ACC112 (cell line): ENCODE results near the gene HSD17B7.

Experiments
- H2AFZ ChIP-seq: fragments of 200-600 bp; sonication (generic); one replicate; pipeline ENCODE4 v1.6.0; 2017; ENCODE audit warnings: antibody characterized with exemption, low read length; ENCODE audit not compliant: unreplicated experiment
- H3K27ac ChIP-seq: fragments of 200-600 bp; sonication (generic); 2 replicates; pipeline ENCODE4 v1.5.1; 2014; ENCODE audit warnings: low read depth, mild to moderate bottlenecking, antibody characterized with exemption, low read length, moderate library complexity
- H3K27me3 ChIP-seq: fragments of 200-600 bp; sonication (generic); 2 replicates; pipeline ENCODE4 v1.6.1; 2014; ENCODE audit warnings: mild to moderate bottlenecking, antibody characterized with exemption, low read length, moderate library complexity, mixed read lengths; ENCODE audit not compliant: insufficient read depth
- H3K36me3 ChIP-seq: fragments of 200-600 bp; sonication (generic); 2 replicates; pipeline ENCODE4 v1.6.1; 2016; ENCODE audit warnings: mild to moderate bottlenecking, antibody characterized with exemption, low read length, moderate library complexity, mixed read lengths; ENCODE audit not compliant: insufficient read depth
- H3K4me1 ChIP-seq: fragments of 200-600 bp; sonication (generic); one replicate; pipeline ENCODE4 v1.6.1; 2016; ENCODE audit warnings: low read length, mixed read lengths; ENCODE audit not compliant: insufficient read depth, unreplicated experiment, control insufficient read depth
- H3K4me3 ChIP-seq: fragments of 200-600 bp; sonication (generic); 2 replicates; pipeline ENCODE4 v1.5.1; 2014; ENCODE audit warnings: mild to moderate bottlenecking, low read depth, low read length
- H3K79me2 ChIP-seq: fragments of 200-600 bp; sonication (generic); one replicate; pipeline ENCODE4 v1.6.0; 2016; ENCODE audit warnings: low read length; ENCODE audit not compliant: control insufficient read depth, unreplicated experiment, insufficient read depth

HSD17B7 gene

GRCh38 chr1:162840250-162840839 lies 49.8 kb downstream of the HSD17B7 start:
- H3K27me3 ChIP-seq = no peaks in the 10 kb centered on the region
- no peak overlapping the region for H3K27ac ChIP-seq
- H2AFZ ChIP-seq = no peak overlapping the region
- no peaks in the 10 kb centered on the region for H3K4me1 ChIP-seq
- H3K4me3 ChIP-seq = no peak overlapping the region
- H3K79me2 ChIP-seq = no peaks in the 10 kb centered on the region
- H3K36me3 ChIP-seq = no peaks in the 10 kb centered on the region

DNA sequence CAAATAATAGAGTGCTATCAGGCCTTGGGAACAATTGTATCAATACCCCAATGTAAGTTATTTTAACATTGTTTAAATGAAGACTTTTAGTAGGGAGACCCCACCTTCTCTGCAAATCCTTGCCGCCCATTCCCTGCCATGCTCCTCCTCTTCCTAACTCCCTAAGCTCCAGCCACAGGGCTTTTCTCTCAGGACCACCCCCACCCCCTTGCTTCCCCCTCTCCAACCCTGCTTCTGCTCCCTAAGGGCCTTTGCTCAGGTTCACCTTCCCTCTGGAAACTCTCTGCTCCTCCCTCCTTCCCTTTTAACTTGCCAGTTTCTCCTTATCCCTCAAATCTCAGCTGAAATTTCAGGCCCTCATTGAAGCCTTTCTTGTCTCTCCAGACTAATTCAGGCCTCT lies 53.7 kb downstream of the HSD17B7 start:
- H3K36me3 ChIP-seq = no peaks in the 10 kb centered on the region
- no peak overlapping the region for H2AFZ ChIP-seq
- no peaks in the 10 kb centered on the region for H3K27me3 ChIP-seq
- H3K27ac ChIP-seq = no peak overlapping the region
- H3K4me3 ChIP-seq = no peak overlapping the region
- H3K4me1 ChIP-seq = peaks cover 5% of the 10 kb centered on the region
- H3K79me2 ChIP-seq = no peaks in the 10 kb centered on the region

GRCh38 chr1:162846256-162847212 lies 56.0 kb downstream of the HSD17B7 start:
- Histone ChIP-seq H3K27me3 (no peaks in the 10 kb centered on the region), H3K4me3 (no peak overlapping the region), H3K27ac (no peak overlapping the region), H3K4me1 (peaks cover 14% of the 10 kb centered on the region), H3K36me3 (no peaks in the 10 kb centered on the region), H2AFZ (no peak overlapping the region), H3K79me2 (no peaks in the 10 kb centered on the region)

DNA sequence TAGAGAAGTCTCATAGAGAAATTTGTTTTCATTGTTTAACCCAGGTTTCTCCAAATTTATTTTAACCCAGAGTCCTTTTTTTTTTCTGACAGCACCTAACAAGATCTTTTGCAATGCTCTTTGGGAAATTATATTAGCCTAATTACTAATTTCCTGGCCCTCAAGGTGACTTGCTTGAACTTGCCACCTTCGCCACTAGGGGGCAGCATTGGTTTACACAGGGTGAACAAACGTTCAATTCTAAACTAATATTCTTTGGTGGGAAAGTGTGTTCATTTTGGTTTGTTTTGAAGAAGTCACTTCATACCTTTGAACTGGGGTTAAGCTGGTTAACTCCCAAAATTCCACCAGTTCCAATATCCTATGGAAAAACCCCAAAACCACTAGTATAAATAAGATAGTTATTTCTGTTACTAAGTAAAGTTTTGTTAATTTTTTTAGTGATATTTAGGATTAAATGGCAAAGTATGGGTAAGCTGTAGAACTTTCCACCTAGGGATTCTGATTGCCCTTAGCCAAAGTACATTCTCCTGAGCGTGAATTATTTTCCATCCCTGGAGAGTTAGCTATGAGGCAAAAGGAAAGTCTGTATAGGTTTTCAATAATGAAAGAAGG lies 57.4 kb downstream of the HSD17B7 start:
- Histone ChIP-seq H3K4me1 (peaks cover 14% of the 10 kb centered on the region), H3K36me3 (no peaks in the 10 kb centered on the region), H3K79me2 (no peaks in the 10 kb centered on the region), H3K27me3 (no peaks in the 10 kb centered on the region), H3K4me3 (no peak overlapping the region), H2AFZ (peak overlapping the region; percentile 58), H3K27ac (peak overlapping the region; percentile 38)

GRCh38 chr1:162849711-162850110 lies 59.2 kb downstream of the HSD17B7 start:
- no peaks in the 10 kb centered on the region for H3K27me3 ChIP-seq

DNA sequence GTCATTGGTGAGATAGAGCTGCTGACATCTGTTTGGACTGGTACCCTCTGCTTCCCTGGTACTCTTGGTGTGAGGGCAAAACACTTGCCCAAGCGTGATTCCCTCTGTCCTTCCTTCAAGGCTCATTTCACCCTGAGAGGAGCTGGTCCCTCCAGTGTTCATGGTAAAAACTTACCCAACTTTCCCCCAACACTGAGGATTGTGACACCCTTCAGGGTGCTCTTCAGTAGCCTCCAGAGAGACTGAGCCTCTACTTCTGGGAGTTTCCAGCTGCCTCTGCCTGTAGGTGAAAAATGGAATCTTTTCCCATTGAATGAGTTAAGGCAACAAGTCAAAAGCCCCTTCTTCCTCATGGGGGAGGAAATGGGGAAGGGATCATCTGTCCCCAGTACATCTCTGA lies 60.8 kb downstream of the HSD17B7 start:
- Histone ChIP-seq H3K79me2 (no peaks in the 10 kb centered on the region), H3K4me1 (peaks cover 37% of the 10 kb centered on the region), H3K27ac (no peak overlapping the region), H3K4me3 (no peak overlapping the region), H2AFZ (no peak overlapping the region), H3K27me3 (no peaks in the 10 kb centered on the region), H3K36me3 (no peaks in the 10 kb centered on the region)

More at GRCh38 chr1:162849711-162850110, 59.2 kb downstream of the HSD17B7 start:
- H3K4me1 ChIP-seq = peaks cover 22% of the 10 kb centered on the region
- no peaks in the 10 kb centered on the region for H3K79me2 ChIP-seq
- peak overlapping the region; percentile 31 for H3K27ac ChIP-seq
- H3K4me3 ChIP-seq = peak overlapping the region; percentile 38; the same call in 1 of the 2 replicates
- H2AFZ ChIP-seq = peak overlapping the region; percentile 79
- H3K36me3 ChIP-seq = no peaks in the 10 kb centered on the region

DNA sequence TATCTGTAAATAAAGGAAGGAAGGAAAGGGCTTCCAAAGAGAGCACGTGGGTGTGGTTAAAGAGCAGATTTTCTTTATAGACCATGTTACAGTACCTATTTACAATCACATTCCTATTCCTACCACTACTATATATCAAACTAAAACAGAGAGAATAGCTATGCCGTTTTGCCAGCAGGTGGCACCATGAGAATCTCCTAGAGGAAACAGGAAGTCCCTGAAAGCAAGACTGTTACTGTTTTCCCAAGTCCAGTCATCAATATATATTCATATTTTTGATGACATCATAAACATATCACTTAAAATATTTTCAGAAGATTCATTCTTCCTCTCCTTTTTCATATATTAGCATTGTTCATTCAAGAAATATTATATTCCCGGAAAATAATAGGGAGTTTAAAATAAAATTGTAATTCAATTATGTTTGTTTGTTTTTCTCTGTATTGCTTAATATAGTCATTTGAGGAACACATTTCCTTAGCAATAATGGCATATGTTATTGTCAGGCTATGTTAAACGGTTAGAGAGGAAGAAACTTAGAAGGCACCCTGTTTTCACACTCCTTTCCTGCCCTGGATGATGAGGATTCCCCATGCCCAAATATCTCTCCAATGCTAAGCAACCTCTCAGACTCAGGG lies 63.9 kb downstream of the HSD17B7 start:
- H3K4me1 ChIP-seq = peaks cover 60% of the 10 kb centered on the region
- H3K79me2 ChIP-seq = no peaks in the 10 kb centered on the region
- no peaks in the 10 kb centered on the region for H3K27me3 ChIP-seq
- H3K27ac ChIP-seq = peak overlapping the region; percentile 98
- peak overlapping the region; percentile 39 for H2AFZ ChIP-seq
- no peaks in the 10 kb centered on the region for H3K36me3 ChIP-seq
- H3K4me3 ChIP-seq = peak overlapping the region; percentile 14; the same call in 1 of the 2 replicates

DNA sequence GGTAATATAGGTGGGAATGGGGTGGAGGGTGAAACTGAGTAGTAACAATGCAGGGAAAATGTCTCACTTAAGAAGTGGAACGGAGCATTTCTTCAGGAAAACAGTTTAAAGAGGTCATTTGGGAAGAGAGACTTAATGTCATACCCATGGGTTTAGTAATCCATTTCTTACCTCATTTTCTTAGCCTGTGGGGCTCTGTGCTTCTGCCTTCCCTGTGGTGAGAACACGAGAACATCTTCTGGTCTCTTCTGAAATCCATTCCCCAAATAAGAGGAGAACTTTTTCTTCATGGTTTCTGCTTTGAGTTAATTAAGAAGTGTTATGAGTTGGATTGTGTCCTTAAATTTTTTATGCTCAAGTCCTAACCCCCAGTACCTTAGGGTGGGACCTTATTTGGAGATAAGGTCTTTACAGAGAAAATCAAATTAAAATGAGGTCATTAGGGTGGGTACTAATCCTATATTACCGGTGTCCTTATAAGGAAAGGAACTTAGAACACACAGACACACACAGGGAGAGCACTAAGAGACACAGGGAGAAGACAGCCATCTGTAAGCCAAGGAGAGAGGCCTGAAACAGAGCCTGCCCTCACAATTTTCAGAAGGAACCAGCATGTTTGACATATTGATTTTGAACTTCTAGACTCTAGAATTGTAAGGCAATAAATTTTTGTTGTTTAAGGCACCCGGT lies 65.1 kb downstream of the HSD17B7 start:
- Histone ChIP-seq H3K36me3 (no peaks in the 10 kb centered on the region), H3K27me3 (no peaks in the 10 kb centered on the region), H3K4me3 (peak overlapping the region; percentile 39), H2AFZ (no peak overlapping the region), H3K79me2 (no peaks in the 10 kb centered on the region), H3K4me1 (peaks cover 55% of the 10 kb centered on the region), H3K27ac (peak overlapping the region; percentile 98)

GRCh38 chr1:162856260-162856659 lies 65.8 kb downstream of the HSD17B7 start:
- Histone ChIP-seq H3K36me3 (no peaks in the 10 kb centered on the region), H2AFZ (no peak overlapping the region)

DNA sequence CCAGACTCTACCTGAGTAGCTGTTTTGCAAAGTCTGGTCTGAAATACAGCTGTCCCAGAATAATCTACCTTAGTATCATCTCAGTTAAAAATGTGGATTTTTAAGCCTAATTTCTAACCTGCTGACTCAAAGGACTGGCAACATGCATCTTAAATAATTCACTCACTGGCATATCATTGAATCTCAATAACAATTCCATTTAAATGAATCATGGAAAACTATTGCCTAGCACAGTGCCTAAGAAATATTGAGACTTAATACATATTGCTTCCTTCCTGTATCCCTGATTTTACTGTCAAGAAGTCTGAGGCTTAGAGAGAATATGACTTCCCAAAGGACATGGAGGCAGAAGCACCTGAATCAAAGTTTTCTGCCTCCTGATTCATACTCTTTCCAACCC lies 67.3 kb downstream of the HSD17B7 start:
- H3K4me3 ChIP-seq = peak overlapping the region; percentile 14; the same call in 1 of the 2 replicates
- no peaks in the 10 kb centered on the region for H3K79me2 ChIP-seq
- no peaks in the 10 kb centered on the region for H3K36me3 ChIP-seq
- peak overlapping the region; percentile 98 for H3K27ac ChIP-seq
- H3K4me1 ChIP-seq = peaks cover 55% of the 10 kb centered on the region
- no peaks in the 10 kb centered on the region for H3K27me3 ChIP-seq
- H2AFZ ChIP-seq = no peak overlapping the region

More at GRCh38 chr1:162856260-162856659, 65.8 kb downstream of the HSD17B7 start:
- Histone ChIP-seq H3K4me1 (peaks cover 55% of the 10 kb centered on the region), H3K27me3 (no peaks in the 10 kb centered on the region), H3K4me3 (peak overlapping the region; percentile 39; the same call in 1 of the 2 replicates), H3K79me2 (no peaks in the 10 kb centered on the region), H3K27ac (peak overlapping the region; percentile 98)
